ENCODE data around the gene PRELID2.
"Not testable (repeated sequence)": the region's sequence is repeated elsewhere in the genome, so short reads cannot be mapped to it uniquely, and the experiment has no call there.

PRELID2 gene
- 0.62 to 4.5 (median 2.9) reads per million in 4 experiments for total RNA-seq

GRCh38 chr5:145834917-145835847 lies at the start of gene PRELID2:
Gene PRELID2, minus strand, starts transcription at chr5:145835342. Its CDS starts 91 bp downstream, at chr5:145835251.
- no peak for DNase-seq

GRCh38 chr5:145874765-145875164 lies 39.6 kb upstream of the PRELID2 start:
- DNase-seq: no peak

- DNase-seq: no peak
These were observed 37.8 kb upstream of the PRELID2 start, which contains the start of gene GRXCR2 for GRCh38 chr5:145872914-145873313. Gene GRXCR2, minus strand, starts transcription at chr5:145873014. Its CDS starts 46 bp downstream, at chr5:145872968.

- no peak for DNase-seq
These were observed 37.3 kb upstream of the PRELID2 start for GRCh38 chr5:145872486-145872885.

GRCh38 chr5:145869753-145870152 lies 34.6 kb upstream of the PRELID2 start:
- no peak for DNase-seq

GRCh38 chr5:145867806-145868205 lies 32.7 kb upstream of the PRELID2 start:
- no peak for DNase-seq

- DNase-seq: not testable (repeated sequence)
These were observed 29.3 kb upstream of the PRELID2 start for GRCh38 chr5:145864432-145864831.

GRCh38 chr5:145863003-145863402 lies 27.9 kb upstream of the PRELID2 start:
- no peak for DNase-seq

- DNase-seq: no peak
These were observed 24.8 kb upstream of the PRELID2 start for GRCh38 chr5:145859897-145860296.

GRCh38 chr5:145859453-145859852 lies 24.3 kb upstream of the PRELID2 start:
- no peak for DNase-seq

GRCh38 chr5:145858959-145859358 lies 23.8 kb upstream of the PRELID2 start:
- DNase-seq: no peak

- no peak for DNase-seq
These were observed 21.2 kb upstream of the PRELID2 start for GRCh38 chr5:145856285-145856818.

GRCh38 chr5:145855763-145856267 lies 20.7 kb upstream of the PRELID2 start:
- no peak for DNase-seq

GRCh38 chr5:145854651-145855258 lies 19.6 kb upstream of the PRELID2 start:
- DNase-seq: no peak

GRCh38 chr5:145853781-145854376 lies 18.7 kb upstream of the PRELID2 start:
- no peak for DNase-seq

GRCh38 chr5:145852990-145853389 lies 17.8 kb upstream of the PRELID2 start:
- no peak for DNase-seq

GRCh38 chr5:145848854-145849253 lies 13.7 kb upstream of the PRELID2 start:
- DNase-seq: no peak

- no peak for DNase-seq
These were observed 12.7 kb upstream of the PRELID2 start for GRCh38 chr5:145847499-145848497.

- no peak for DNase-seq
These were observed 10.9 kb upstream of the PRELID2 start for GRCh38 chr5:145846081-145846480.

- DNase-seq: no peak
These were observed 6.2 kb upstream of the PRELID2 start for GRCh38 chr5:145841299-145841698.

GRCh38 chr5:145840458-145841132 lies 5.5 kb upstream of the PRELID2 start:
- no peak for DNase-seq
